ENCODE data around the gene VAPB.

DNA sequence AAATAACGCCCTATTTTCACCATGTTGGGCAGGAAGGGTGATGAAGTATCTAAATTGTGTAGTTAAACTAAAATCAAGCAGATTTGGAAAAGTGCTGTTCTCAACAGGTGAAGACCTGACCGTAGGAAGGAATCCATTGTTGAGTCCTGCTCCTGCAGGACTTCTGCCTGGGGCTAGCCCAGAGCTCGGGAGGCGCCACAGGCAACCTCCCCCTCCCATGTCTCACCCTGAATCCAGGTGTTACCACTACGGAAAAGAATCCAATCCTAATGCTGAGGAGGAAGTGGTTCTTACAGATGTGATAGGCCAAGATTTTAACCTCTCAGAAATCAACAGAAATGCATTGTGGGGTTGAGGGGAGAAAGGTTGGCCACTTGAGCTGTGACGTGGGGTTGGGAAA lies 49.3 kb upstream of the VAPB start:
- TF ChIP-seq JUND (IDR thresholded peaks at IDR 0.05) (no peak), CTCF (IDR thresholded peaks at IDR 0.05 in 2 of 3, conservative IDR thresholded peaks at IDR 0.05 in 1 of 3; ENCODE audit: borderline replicate concordance in 1 of 3, insufficient read depth in 1 of 3, low read depth in 2 of 3, low read length in 2 of 3) (no peak), CEBPB (IDR thresholded peaks at IDR 0.05; ENCODE audit: low read depth) (no peak), POLR2AphosphoS5 (IDR thresholded peaks at IDR 0.05; ENCODE audit: low read depth, low read length) (no peak), MAX (IDR thresholded peaks at IDR 0.05) (no peak), POLR2A (IDR thresholded peaks at IDR 0.05; ENCODE audit: borderline replicate concordance, extremely low read depth, insufficient read depth, insufficient read length) (no peak), SP1 (IDR thresholded peaks at IDR 0.05; ENCODE audit: low read depth) (no peak), EZH2 (IDR thresholded peaks at IDR 0.05) (no peak), ZNF274 (IDR thresholded peaks at IDR 0.05; ENCODE audit: low read depth, low read length) (no peak)
- TF ChIP-seq, protein P1, sequence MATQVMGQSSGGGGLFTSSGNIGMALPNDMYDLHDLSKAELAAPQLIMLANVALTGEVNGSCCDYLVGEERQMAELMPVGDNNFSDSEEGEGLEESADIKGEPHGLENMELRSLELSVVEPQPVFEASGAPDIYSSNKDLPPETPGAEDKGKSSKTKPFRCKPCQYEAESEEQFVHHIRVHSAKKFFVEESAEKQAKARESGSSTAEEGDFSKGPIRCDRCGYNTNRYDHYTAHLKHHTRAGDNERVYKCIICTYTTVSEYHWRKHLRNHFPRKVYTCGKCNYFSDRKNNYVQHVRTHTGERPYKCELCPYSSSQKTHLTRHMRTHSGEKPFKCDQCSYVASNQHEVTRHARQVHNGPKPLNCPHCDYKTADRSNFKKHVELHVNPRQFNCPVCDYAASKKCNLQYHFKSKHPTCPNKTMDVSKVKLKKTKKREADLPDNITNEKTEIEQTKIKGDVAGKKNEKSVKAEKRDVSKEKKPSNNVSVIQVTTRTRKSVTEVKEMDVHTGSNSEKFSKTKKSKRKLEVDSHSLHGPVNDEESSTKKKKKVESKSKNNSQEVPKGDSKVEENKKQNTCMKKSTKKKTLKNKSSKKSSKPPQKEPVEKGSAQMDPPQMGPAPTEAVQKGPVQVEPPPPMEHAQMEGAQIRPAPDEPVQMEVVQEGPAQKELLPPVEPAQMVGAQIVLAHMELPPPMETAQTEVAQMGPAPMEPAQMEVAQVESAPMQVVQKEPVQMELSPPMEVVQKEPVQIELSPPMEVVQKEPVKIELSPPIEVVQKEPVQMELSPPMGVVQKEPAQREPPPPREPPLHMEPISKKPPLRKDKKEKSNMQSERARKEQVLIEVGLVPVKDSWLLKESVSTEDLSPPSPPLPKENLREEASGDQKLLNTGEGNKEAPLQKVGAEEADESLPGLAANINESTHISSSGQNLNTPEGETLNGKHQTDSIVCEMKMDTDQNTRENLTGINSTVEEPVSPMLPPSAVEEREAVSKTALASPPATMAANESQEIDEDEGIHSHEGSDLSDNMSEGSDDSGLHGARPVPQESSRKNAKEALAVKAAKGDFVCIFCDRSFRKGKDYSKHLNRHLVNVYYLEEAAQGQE (IDR thresholded peaks at IDR 0.05; ENCODE audit: low read depth), result no peak
- TF ChIP-seq, protein P2, sequence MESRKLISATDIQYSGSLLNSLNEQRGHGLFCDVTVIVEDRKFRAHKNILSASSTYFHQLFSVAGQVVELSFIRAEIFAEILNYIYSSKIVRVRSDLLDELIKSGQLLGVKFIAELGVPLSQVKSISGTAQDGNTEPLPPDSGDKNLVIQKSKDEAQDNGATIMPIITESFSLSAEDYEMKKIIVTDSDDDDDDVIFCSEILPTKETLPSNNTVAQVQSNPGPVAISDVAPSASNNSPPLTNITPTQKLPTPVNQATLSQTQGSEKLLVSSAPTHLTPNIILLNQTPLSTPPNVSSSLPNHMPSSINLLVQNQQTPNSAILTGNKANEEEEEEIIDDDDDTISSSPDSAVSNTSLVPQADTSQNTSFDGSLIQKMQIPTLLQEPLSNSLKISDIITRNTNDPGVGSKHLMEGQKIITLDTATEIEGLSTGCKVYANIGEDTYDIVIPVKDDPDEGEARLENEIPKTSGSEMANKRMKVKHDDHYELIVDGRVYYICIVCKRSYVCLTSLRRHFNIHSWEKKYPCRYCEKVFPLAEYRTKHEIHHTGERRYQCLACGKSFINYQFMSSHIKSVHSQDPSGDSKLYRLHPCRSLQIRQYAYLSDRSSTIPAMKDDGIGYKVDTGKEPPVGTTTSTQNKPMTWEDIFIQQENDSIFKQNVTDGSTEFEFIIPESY (IDR thresholded peaks at IDR 0.05; ENCODE audit: extremely low read depth, insufficient replicate concordance, low read length), result no peak
- TF ChIP-seq, protein P3, sequence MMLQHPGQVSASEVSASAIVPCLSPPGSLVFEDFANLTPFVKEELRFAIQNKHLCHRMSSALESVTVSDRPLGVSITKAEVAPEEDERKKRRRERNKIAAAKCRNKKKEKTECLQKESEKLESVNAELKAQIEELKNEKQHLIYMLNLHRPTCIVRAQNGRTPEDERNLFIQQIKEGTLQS (IDR thresholded peaks at IDR 0.05), result no peak
